Measurements from ENCODE around the gene ALDH1A2.

The ALDH1A2 gene

GRCh38 chr15:57941816-57942215 is 123.7 kb downstream of the ALDH1A2 start:
- DNase-seq, result no peak

- DNase-seq, result no peak
Measured at GRCh38 chr15:57932348-57932747, 133.2 kb downstream of the ALDH1A2 start.

- DNase-seq, result no peak
Measured at GRCh38 chr15:57931570-57931969, 133.9 kb downstream of the ALDH1A2 start.

- no peak for DNase-seq
Measured at GRCh38 chr15:57927091-57927631, 138.3 kb downstream of the ALDH1A2 start.

GRCh38 chr15:57925650-57926049 is 139.9 kb downstream of the ALDH1A2 start:
- DNase-seq, result no peak

- DNase-seq, result no peak
Measured at GRCh38 chr15:57924598-57924997, 140.9 kb downstream of the ALDH1A2 start.

GRCh38 chr15:57923750-57924149 is 141.8 kb downstream of the ALDH1A2 start:
- no peak for DNase-seq

GRCh38 chr15:57923306-57923705 is 142.2 kb downstream of the ALDH1A2 start:
- DNase-seq, result no peak

- DNase-seq, result no peak
Measured at GRCh38 chr15:57922776-57923175, 142.7 kb downstream of the ALDH1A2 start.

GRCh38 chr15:57921371-57921770 is 144.1 kb downstream of the ALDH1A2 start:
- no peak for DNase-seq

GRCh38 chr15:57920911-57921310 is 144.6 kb downstream of the ALDH1A2 start:
- no peak for DNase-seq

GRCh38 chr15:57919754-57920153 is 145.8 kb downstream of the ALDH1A2 start:
- DNase-seq, result no peak

- no peak for DNase-seq
Measured at GRCh38 chr15:57917998-57918397, 147.5 kb downstream of the ALDH1A2 start.

- no peak for DNase-seq
Measured at GRCh38 chr15:57916695-57917094, 148.8 kb downstream of the ALDH1A2 start.

GRCh38 chr15:57915827-57916531 is 149.5 kb downstream of the ALDH1A2 start:
- DNase-seq, result no peak

GRCh38 chr15:57914350-57915055 is 151.0 kb downstream of the ALDH1A2 start:
- no peak for DNase-seq

GRCh38 chr15:57911247-57911646 is 154.3 kb downstream of the ALDH1A2 start:
- DNase-seq, result no peak

- no peak for DNase-seq
Measured at GRCh38 chr15:57910672-57911071, 154.8 kb downstream of the ALDH1A2 start.

- DNase-seq, result no peak
Measured at GRCh38 chr15:57909388-57909787, 156.1 kb downstream of the ALDH1A2 start.

GRCh38 chr15:57903626-57904025 is 161.9 kb downstream of the ALDH1A2 start:
- no peak for DNase-seq
